Keratinocyte (primary cell): Measurements from ENCODE around the gene TDRKH. TPM values are rescaled to one million over a fixed set of nuclear protein-coding genes. Genes with fewer than 3 reads are reported as not detected.

Source experiments
- DNase-seq: peaks from one replicate; pipeline ENCODE4 v3.0.0-alpha.2; 2011; ENCODE audit warnings: low read depth, missing footprints, low spot score
- FAIRE-seq: peaks from 2 replicates; lab custom pipeline; 2011; peaks lifted over from hg19 to GRCh38; lab: Jason Lieb, UNC
- H2AFZ ChIP-seq: 2 replicates; pipeline ENCODE4 v1.6.0; 2012; ENCODE audit warnings: low read length, control low read depth, inconsistent platforms; ENCODE audit not compliant: control insufficient read depth
- H3K27ac ChIP-seq: 2 replicates; pipeline ENCODE4 v1.5.1; 2011; ENCODE audit warnings: low read length; ENCODE audit not compliant: control insufficient read depth, insufficient read depth
- H3K27me3 ChIP-seq: 3 replicates; pipeline ENCODE4 v1.6.0; 2011; ENCODE audit warnings: low read length; ENCODE audit not compliant: control insufficient read depth, insufficient read depth; ENCODE audit errors: extremely low read depth
- H3K36me3 ChIP-seq, 2 experiments: 2 replicates in 1 of 2; 3 replicates in 1 of 2; pipeline ENCODE4 v1.5.1; 2011; ENCODE audit warnings: low read length in 2 of 2, mild to moderate bottlenecking in 1 of 2; ENCODE audit not compliant: control insufficient read depth in 2 of 2, insufficient read depth in 2 of 2; ENCODE audit errors: extremely low read depth in 1 of 2
- H3K4me1 ChIP-seq: 3 replicates; pipeline ENCODE4 v1.5.1; 2011; ENCODE audit warnings: low read length; ENCODE audit not compliant: control insufficient read depth, insufficient read depth; ENCODE audit errors: extremely low read depth
- H3K4me2 ChIP-seq: 3 replicates; pipeline ENCODE4 v1.6.0; 2011; ENCODE audit warnings: low read depth, low read length; ENCODE audit not compliant: control insufficient read depth, insufficient read depth; ENCODE audit errors: extremely low read depth
- H3K4me3 ChIP-seq, 3 experiments: fragments of 200-600 bp in 1 of 3; sonication (generic) in 1 of 3; 2 replicates in 2 of 3; 3 replicates in 1 of 3; pipeline ENCODE4 v1.5.1; 2011 to 2016; ENCODE audit warnings: low read length in 3 of 3, mild to moderate bottlenecking in 3 of 3, control low read depth in 2 of 3, inconsistent platforms in 1 of 3, low read depth in 1 of 3, mixed read lengths in 1 of 3, mixed run types in 1 of 3, moderate library complexity in 1 of 3; ENCODE audit not compliant: control insufficient read depth in 2 of 3, insufficient read depth in 2 of 3; ENCODE audit errors: extremely low read depth in 1 of 3
- H3K79me2 ChIP-seq: 2 replicates; pipeline ENCODE4 v1.6.0; 2012; ENCODE audit warnings: low read length; ENCODE audit not compliant: control insufficient read depth, insufficient read depth
- H3K9ac ChIP-seq: 3 replicates; pipeline ENCODE4 v1.6.0; 2011; ENCODE audit warnings: low read length; ENCODE audit not compliant: control insufficient read depth, insufficient read depth; ENCODE audit errors: extremely low read depth
- H3K9me1 ChIP-seq: 3 replicates; pipeline ENCODE4 v1.6.0; 2011; ENCODE audit warnings: low read length; ENCODE audit not compliant: control insufficient read depth, insufficient read depth; ENCODE audit errors: extremely low read depth
- H3K9me3 ChIP-seq: 2 replicates; pipeline ENCODE4 v1.5.1; 2012; ENCODE audit warnings: low read depth, low read length; ENCODE audit not compliant: control insufficient read depth
- H4K20me1 ChIP-seq: 3 replicates; pipeline ENCODE4 v1.6.0; 2011; ENCODE audit warnings: low read length; ENCODE audit not compliant: control insufficient read depth, insufficient read depth; ENCODE audit errors: extremely low read depth
- EZH2 ChIP-seq: IDR thresholded peaks from one replicate; pipeline ENCODE4 v1.6.1; 2012; ENCODE audit warnings: inconsistent platforms, mild to moderate bottlenecking, low read length, moderate library complexity
- dilution Hi-C: fragments of 300-500 bp; cut with MboI; formaldehyde crosslinking; loops from one replicate; pipeline ENCODE4 v1.7.0; 2020; ENCODE audit warnings: low sequenced_read_pairs; ENCODE audit not compliant: extremely low pct_ligation_motif_present
- polyA plus RNA-seq, 5 experiments: library from polyadenylated mRNA; depleted of rRNA in 3 of 5; stranded (reverse) in 3 of 5; stranded (forward) in 1 of 5; unstranded in 1 of 5; fragments of >200 nt; gene quantifications; 1 replicate in 1 of 5; 2 replicates in 3 of 5; 3 replicates in 1 of 5; pipeline versions ENCODE4 v1.2.1 to v1.2.3, GENCODE V29; 2011 to 2012; ENCODE audit warnings: missing spikeins in 2 of 5, low read depth in 1 of 5, low replicate concordance in 1 of 5
- TF ChIP-seq, protein P1 (sequence below), 3 experiments: IDR thresholded peaks in 1 of 3; conservative IDR thresholded peaks in 1 of 3; optimal IDR thresholded peaks in 1 of 3; 2 replicates in 2 of 3; 3 replicates in 1 of 3; pipeline versions ENCODE3 to v1.5.1; 2011; ENCODE audit warnings: low read length in 3 of 3, mild to moderate bottlenecking in 3 of 3, moderate library complexity in 2 of 3, control low read depth in 1 of 3, inconsistent platforms in 1 of 3; ENCODE audit not compliant: insufficient read depth in 2 of 3; ENCODE audit errors: extremely low read depth in 1 of 3

The TDRKH gene
- polyA plus RNA-seq, 1 donor (not counting 4 experiments of a cell fraction or from before 2014, with no cell fraction given), result 9.7 TPM

- FAIRE-seq, result no peak
- no peak overlapping the region for H3K4me2 ChIP-seq
Measured at GRCh38 chr1:151816548-151817352, 26.4 kb upstream of the TDRKH start.

GRCh38 chr1:151815716-151816327, 25.5 kb upstream of the TDRKH start:
- H3K9ac ChIP-seq, result no peak overlapping the region
- dilution Hi-C loops, result no loop called here
- no peaks in the 10 kb centered on the region for H4K20me1 ChIP-seq
- no peak overlapping the region for H3K27ac ChIP-seq
- H3K79me2 ChIP-seq, result no peaks in the 10 kb centered on the region
- peaks cover 17% of the 10 kb centered on the region for H3K4me1 ChIP-seq
- FAIRE-seq (no peak), DNase-seq (no peak)
- H3K9me3 ChIP-seq, result no peaks in the 10 kb centered on the region
- no peak overlapping the region for H3K4me3 ChIP-seq
- no peak overlapping the region for H3K4me2 ChIP-seq
- no peak for TF ChIP-seq EZH2
- TF ChIP-seq, protein P1, sequence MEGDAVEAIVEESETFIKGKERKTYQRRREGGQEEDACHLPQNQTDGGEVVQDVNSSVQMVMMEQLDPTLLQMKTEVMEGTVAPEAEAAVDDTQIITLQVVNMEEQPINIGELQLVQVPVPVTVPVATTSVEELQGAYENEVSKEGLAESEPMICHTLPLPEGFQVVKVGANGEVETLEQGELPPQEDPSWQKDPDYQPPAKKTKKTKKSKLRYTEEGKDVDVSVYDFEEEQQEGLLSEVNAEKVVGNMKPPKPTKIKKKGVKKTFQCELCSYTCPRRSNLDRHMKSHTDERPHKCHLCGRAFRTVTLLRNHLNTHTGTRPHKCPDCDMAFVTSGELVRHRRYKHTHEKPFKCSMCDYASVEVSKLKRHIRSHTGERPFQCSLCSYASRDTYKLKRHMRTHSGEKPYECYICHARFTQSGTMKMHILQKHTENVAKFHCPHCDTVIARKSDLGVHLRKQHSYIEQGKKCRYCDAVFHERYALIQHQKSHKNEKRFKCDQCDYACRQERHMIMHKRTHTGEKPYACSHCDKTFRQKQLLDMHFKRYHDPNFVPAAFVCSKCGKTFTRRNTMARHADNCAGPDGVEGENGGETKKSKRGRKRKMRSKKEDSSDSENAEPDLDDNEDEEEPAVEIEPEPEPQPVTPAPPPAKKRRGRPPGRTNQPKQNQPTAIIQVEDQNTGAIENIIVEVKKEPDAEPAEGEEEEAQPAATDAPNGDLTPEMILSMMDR (optimal IDR thresholded peaks at IDR 0.05 in 1 of 3, IDR thresholded peaks at IDR 0.05 in 1 of 3, conservative IDR thresholded peaks at IDR 0.05 in 1 of 3; ENCODE audit: extremely low read depth in 1 of 3, insufficient read depth in 2 of 3, low read length in 3 of 3), result no peak
- H3K36me3 ChIP-seq, result no peaks in the 10 kb centered on the region
- H3K27me3 ChIP-seq, result peaks cover 4% of the 10 kb centered on the region
- no peak overlapping the region for H2AFZ ChIP-seq
- no peaks in the 10 kb centered on the region for H3K9me1 ChIP-seq

More at GRCh38 chr1:151816548-151817352, 26.4 kb upstream of the TDRKH start:
- H3K79me2 ChIP-seq, result no peaks in the 10 kb centered on the region
- peaks cover 4% of the 10 kb centered on the region for H3K27me3 ChIP-seq
- H3K9me3 ChIP-seq, result no peaks in the 10 kb centered on the region
- H3K27ac ChIP-seq, result no peak overlapping the region
- peaks cover 17% of the 10 kb centered on the region for H3K4me1 ChIP-seq
- H3K4me3 ChIP-seq, result no peak overlapping the region
- H4K20me1 ChIP-seq, result no peaks in the 10 kb centered on the region
- DNase-seq, result no peak
- no peaks in the 10 kb centered on the region for H3K36me3 ChIP-seq
- dilution Hi-C loops, result no loop called here
- no peaks in the 10 kb centered on the region for H3K9me1 ChIP-seq
- H2AFZ ChIP-seq, result no peak overlapping the region
- no peak for TF ChIP-seq EZH2
- TF ChIP-seq, protein P1 (optimal IDR thresholded peaks at IDR 0.05 in 1 of 3, IDR thresholded peaks at IDR 0.05 in 1 of 3, conservative IDR thresholded peaks at IDR 0.05 in 1 of 3; ENCODE audit: extremely low read depth in 1 of 3, insufficient read depth in 2 of 3, low read length in 3 of 3), result no peak
- H3K9ac ChIP-seq, result no peak overlapping the region
